Parathyroid adenoma (tissue), 2 donors: Measurements from ENCODE around the gene ADARB2.
"Not testable (repeated sequence)": the region's sequence is repeated elsewhere in the genome, so short reads cannot be mapped to it uniquely, and the experiment has no call there.

Source experiments
- H2AFZ ChIP-seq: fragments of 300-600 bp; sonication (generic); one replicate; pipeline ENCODE4 v1.7.0; 2017; ENCODE audit warnings: antibody characterized with exemption, mild to moderate bottlenecking
- H3K27ac ChIP-seq: fragments of 300-600 bp; sonication (generic); one replicate; pipeline ENCODE4 v1.7.0; 2017
- H3K27me3 ChIP-seq: fragments of 300-600 bp; sonication (generic); one replicate; pipeline ENCODE4 v1.7.0; 2017; ENCODE audit warnings: low read length; ENCODE audit not compliant: control insufficient read depth, insufficient read depth
- H3K36me3 ChIP-seq: fragments of 300-600 bp; sonication (generic); one replicate; pipeline ENCODE4 v1.7.0; 2017; ENCODE audit warnings: low read length; ENCODE audit not compliant: control insufficient read depth, insufficient read depth
- H3K4me1 ChIP-seq: fragments of 300-600 bp; sonication (generic); one replicate; pipeline ENCODE4 v1.7.0; 2017; ENCODE audit warnings: control low read depth
- H3K4me2 ChIP-seq: fragments of 300-600 bp; sonication (generic); one replicate; pipeline ENCODE4 v1.7.0; 2017; ENCODE audit warnings: low read length
- H3K4me3 ChIP-seq: fragments of 300-600 bp; sonication (generic); one replicate; pipeline ENCODE4 v1.7.0; 2017; ENCODE audit warnings: low read depth, low read length
- H3K79me2 ChIP-seq: fragments of 300-600 bp; sonication (generic); one replicate; pipeline ENCODE4 v1.7.0; 2017; ENCODE audit warnings: control low read depth
- H3K9ac ChIP-seq: fragments of 300-600 bp; sonication (generic); one replicate; pipeline ENCODE4 v1.7.0; 2017; ENCODE audit warnings: mild to moderate bottlenecking
- H3K9me3 ChIP-seq: fragments of 300-600 bp; sonication (generic); one replicate; pipeline ENCODE4 v1.7.0; 2017; ENCODE audit warnings: low read length; ENCODE audit not compliant: control insufficient read depth
- CTCF ChIP-seq: fragments of 300-600 bp; sonication (generic); IDR thresholded peaks from one replicate; pipeline ENCODE4 v1.7.0; 2017; ENCODE audit warnings: antibody characterized with exemption, mild to moderate bottlenecking
- donor health status: primary hyperparathyroidism.

The ADARB2 gene

GRCh38 chr10:1253523-1254353, 483.6 kb downstream of the ADARB2 start:
- H2AFZ ChIP-seq, result no peak overlapping the region
- no peaks in the 10 kb centered on the region for H3K79me2 ChIP-seq
- no peaks in the 10 kb centered on the region for H3K27me3 ChIP-seq
- no peak overlapping the region for H3K4me2 ChIP-seq
- no peak for TF ChIP-seq CTCF
- no peaks in the 10 kb centered on the region for H3K4me1 ChIP-seq
- H3K9ac ChIP-seq, result no peak overlapping the region
- no peaks in the 10 kb centered on the region for H3K9me3 ChIP-seq
- H3K27ac ChIP-seq, result no peak overlapping the region
- no peaks in the 10 kb centered on the region for H3K36me3 ChIP-seq
- H3K4me3 ChIP-seq, result no peak overlapping the region

GRCh38 chr10:1251769-1252168, 485.6 kb downstream of the ADARB2 start:
- Histone ChIP-seq H3K9me3 (no peaks in the 10 kb centered on the region), H3K9ac (no peak overlapping the region), H3K36me3 (no peaks in the 10 kb centered on the region), H3K27me3 (no peaks in the 10 kb centered on the region), H3K4me3 (no peak overlapping the region), H3K27ac (no peak overlapping the region), H3K4me1 (no peaks in the 10 kb centered on the region), H2AFZ (no peak overlapping the region), H3K79me2 (no peaks in the 10 kb centered on the region), H3K4me2 (no peak overlapping the region)
- TF ChIP-seq CTCF, result no peak

GRCh38 chr10:1249142-1249920, 488.0 kb downstream of the ADARB2 start:
- no peak for TF ChIP-seq CTCF
- Histone ChIP-seq H3K4me3 (no peak overlapping the region), H3K9ac (no peak overlapping the region), H3K9me3 (no peaks in the 10 kb centered on the region), H3K36me3 (no peaks in the 10 kb centered on the region), H3K4me2 (no peak overlapping the region), H2AFZ (no peak overlapping the region), H3K27me3 (no peaks in the 10 kb centered on the region), H3K79me2 (no peaks in the 10 kb centered on the region), H3K27ac (no peak overlapping the region), H3K4me1 (no peaks in the 10 kb centered on the region)

- H2AFZ ChIP-seq, H3K27me3 ChIP-seq, H3K79me2 ChIP-seq, H3K4me3 ChIP-seq, H3K4me1 ChIP-seq, H3K4me2 ChIP-seq, H3K27ac ChIP-seq, H3K36me3 ChIP-seq, H3K9ac ChIP-seq, H3K9me3 ChIP-seq: not testable (repeated sequence)
Measured at GRCh38 chr10:1248262-1248630, 489.1 kb downstream of the ADARB2 start.

- Histone ChIP-seq H2AFZ (no peak overlapping the region), H3K27ac (no peak overlapping the region), H3K9me3 (no peaks in the 10 kb centered on the region), H3K79me2 (no peaks in the 10 kb centered on the region), H3K4me3 (no peak overlapping the region), H3K27me3 (no peaks in the 10 kb centered on the region), H3K4me1 (no peaks in the 10 kb centered on the region), H3K36me3 (no peaks in the 10 kb centered on the region), H3K9ac (no peak overlapping the region), H3K4me2 (no peak overlapping the region)
- no peak for TF ChIP-seq CTCF
Measured at GRCh38 chr10:1247598-1248261, 489.6 kb downstream of the ADARB2 start.
